ENCODE measurements around the gene GP1BB.
"Not testable (repeated sequence)": the region's sequence is repeated elsewhere in the genome, so short reads cannot be mapped to it uniquely, and the experiment has no call there.

GP1BB gene

DNA sequence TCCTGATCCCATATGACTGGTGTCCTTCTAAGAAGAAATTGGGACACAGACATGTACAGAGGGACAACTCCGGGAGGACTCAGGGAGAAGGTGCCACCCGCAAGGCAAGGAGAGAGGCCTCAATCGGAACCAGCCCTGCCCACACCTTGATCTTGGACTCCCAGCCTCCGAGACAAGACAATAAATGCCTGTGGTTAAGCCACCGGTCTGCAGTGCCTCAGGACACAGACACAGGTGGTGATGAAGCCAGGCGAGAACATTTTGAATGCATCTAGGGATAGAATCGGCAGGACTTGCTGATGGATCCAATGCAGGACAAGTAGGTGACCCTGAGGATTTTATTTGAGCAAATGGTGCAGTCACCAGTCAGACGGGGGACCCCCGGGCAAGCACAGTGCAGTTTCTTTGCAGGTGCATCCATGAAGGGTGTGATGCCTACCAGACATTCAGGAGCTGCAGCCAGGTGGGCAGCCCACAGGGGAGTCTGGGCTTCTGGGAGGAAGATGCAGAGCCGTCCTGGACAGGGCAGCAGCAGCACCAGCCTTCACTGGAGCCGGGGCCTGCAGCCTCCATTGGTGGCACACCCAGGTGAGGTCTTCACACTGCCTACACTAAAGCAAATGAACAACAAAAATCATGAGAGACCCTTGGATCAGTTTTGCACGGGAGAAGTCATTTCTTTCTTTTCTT is 29.2 kb upstream of the GP1BB start:
- no peak for DNase-seq (ENCODE audit: low read depth)

DNA sequence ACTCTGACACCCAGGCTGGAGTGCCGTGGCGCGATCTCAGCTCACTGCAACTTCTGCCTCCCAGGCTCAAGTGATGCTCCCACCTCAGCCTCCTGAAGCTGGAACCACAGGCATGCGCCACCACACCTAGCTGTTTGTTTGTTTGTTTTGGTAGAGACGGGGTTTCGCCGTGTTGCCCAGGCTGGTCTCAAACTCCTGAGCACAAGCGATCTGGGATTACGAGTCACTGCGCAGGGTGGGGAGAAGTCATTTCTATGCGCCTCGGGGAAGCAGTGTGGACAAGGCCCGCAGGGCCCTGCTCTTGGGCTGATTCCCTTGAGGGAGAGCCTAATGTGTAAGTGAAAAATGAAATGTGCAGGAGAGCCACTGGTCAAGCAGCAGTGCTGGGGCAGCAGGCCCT is 28.6 kb upstream of the GP1BB start:
- DNase-seq (ENCODE audit: low read depth) = no peak

- DNase-seq (ENCODE audit: low read depth) = no peak
Measured at GRCh38 chr22:19696504-19697276, 26.6 kb upstream of the GP1BB start.

DNA sequence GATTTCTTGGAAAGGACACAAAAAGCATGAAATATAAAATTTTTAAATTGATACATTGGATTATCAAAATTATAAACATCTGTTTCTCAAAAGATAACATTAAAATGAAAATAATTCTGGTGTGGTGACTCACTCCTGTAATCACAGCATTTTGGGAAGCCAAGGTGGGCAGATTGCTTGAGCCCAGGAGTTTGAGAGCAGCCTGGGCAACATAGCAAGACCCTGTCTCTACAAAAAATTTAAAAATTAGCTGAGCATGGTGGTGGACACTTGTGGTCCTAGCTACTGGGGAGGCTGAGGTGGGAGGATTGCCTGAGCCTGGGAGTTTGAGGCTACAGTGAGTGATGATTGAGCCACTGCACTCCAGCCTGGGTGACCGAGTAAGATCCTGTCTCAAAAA is 25.5 kb upstream of the GP1BB start:
- not testable (repeated sequence) for DNase-seq (ENCODE audit: low read depth)

DNA sequence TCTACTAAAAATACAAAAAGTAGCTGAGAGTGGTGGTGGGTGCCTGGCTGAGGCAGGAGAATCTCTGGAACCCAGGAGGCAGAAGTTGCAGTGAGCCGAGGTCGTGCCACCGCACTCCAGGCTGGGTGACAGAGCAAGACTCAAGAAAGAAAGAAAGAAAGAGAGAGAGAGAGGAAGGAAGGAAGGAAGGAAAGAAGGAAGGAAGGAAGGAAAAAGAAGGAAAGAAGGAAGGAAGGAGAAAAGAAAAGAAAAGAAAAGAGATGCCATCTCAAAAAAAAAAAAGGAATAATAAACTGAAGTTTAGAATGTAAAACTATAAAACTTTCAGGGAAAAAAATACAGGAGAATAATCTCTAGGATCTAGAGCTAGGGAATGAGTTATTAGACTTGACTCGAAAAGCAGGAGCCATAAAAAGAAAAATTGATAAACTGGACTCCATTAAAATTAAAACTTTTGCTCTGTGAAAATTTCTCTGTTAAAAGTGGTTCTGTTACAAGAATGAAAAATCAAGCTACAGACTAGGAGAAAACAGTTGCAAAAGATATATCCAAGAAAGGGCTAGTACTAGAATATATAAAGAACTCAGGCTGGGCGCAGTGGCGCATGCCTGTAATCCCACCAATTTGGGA is 22.4 kb upstream of the GP1BB start:
- DNase-seq (ENCODE audit: low read depth) = no peak

DNA sequence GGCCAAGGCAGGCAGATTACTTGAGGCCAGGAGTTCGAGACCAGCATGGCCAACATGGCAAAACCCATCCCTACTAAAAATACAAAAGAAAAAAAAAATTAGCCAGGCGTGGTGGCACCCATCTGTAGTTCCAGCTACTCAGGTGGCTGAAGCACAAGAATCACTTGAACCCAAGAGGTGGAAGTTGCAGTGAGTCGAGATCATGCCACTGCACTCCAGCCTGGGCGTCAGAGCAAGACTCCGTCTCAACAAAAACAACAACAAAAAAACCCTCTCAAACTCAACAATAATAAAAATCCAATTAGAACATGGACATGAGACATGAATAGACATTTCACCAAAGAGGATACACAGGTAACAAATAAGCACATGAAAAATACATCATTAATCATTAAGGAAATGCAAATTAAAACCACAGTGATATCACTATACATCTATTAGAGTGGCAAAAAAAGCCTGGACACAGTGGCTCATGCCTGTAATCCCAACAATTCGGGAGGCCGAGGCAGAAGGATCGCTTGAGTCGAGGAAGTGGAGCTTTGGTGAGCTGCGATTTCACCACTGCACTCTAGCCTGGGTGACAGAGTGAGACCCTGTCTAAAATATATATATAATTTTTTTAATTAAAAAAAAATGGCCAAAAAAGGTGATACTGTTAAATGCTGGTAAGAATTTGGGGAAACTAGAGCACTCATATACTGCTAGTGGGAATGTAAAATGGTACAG is 21.8 kb upstream of the GP1BB start:
- DNase-seq (ENCODE audit: low read depth) = no peak

DNA sequence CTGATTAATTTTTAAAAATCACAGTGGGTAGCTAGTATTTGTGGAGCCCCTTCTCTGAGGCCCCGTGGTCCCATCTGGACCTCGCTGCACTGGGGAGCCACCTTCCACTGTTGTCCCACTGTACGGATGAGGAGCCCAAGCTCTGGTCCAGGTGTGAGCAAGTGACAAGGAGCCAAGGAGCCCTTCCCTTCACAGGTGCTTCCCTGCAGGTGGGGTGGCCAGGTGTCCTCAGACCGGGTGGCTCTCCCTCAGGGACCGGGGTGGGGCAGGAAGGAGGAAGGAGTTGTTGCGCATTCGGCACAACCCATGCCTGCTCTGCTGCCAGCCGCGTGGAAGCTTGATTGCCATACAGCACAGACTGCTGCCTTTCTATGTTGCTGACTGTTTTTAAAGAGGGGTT is 19.5 kb upstream of the GP1BB start:
- DNase-seq (ENCODE audit: low read depth) = no peak

GRCh38 chr22:19704355-19705015 is 18.9 kb upstream of the GP1BB start:
- no peak for DNase-seq (ENCODE audit: low read depth)

DNA sequence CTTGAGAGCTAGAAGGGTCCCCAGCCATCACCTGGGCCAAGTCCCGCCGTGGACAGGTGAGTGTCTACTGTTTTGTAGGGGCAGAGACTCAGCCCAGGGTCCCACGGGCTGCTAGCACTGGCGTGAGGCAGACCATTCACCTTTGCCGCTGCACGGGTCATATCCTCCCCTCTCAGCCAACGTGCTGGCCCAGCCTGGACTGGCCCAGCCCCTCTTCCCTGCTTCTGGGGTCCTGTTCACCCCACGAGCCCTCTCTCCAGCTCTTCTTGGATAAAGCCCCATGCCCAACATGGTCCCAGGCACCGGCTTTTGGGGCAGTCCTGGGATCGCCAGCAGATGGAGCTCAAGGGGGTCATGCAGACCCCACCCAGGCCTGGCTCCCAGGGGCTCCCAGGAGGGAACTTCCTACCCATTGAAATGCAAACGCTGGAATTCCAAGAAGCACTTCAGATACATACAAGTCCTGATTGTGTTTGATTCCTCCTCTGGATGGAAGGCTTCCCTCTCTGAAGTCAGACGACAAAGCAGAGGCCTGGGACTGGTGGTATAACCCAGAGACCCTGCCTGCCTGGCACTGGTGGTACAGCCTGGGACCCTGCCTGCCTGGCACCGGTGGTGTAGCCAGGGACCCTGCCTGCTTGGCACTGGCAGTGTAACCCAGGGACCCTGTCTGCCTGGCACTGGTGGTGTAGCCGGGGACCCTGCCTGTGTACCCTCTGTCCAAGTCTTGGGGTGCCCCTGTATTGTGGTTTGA is 18.0 kb upstream of the GP1BB start:
- no peak for DNase-seq (ENCODE audit: low read depth)

DNA sequence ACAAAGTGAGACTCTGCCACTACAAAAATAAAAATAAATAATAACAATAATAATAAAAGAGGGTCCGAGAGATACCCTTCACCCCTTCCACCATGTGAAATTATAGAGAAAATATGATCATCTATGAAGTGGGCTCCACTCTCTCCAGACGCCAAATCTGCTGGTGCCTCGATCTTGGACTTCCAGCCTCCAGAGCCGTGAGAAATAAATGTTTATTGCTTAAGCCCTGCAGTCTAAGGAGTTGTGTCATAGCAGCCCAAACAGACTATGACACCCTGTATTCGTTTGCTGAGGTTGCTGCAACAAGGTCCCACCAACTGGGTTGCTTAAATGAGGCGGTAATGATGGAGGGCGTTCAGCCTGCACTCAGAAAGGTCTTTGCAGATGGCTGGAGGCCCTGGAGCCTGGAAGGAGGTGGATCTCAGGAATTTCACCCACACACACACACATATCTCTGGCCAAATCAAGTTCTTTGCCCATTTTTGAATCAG is 16.6 kb upstream of the GP1BB start:
- DNase-seq (ENCODE audit: low read depth) = no peak

- no peak for DNase-seq (ENCODE audit: low read depth)
Measured at GRCh38 chr22:19707347-19708290, 15.7 kb upstream of the GP1BB start.

DNA sequence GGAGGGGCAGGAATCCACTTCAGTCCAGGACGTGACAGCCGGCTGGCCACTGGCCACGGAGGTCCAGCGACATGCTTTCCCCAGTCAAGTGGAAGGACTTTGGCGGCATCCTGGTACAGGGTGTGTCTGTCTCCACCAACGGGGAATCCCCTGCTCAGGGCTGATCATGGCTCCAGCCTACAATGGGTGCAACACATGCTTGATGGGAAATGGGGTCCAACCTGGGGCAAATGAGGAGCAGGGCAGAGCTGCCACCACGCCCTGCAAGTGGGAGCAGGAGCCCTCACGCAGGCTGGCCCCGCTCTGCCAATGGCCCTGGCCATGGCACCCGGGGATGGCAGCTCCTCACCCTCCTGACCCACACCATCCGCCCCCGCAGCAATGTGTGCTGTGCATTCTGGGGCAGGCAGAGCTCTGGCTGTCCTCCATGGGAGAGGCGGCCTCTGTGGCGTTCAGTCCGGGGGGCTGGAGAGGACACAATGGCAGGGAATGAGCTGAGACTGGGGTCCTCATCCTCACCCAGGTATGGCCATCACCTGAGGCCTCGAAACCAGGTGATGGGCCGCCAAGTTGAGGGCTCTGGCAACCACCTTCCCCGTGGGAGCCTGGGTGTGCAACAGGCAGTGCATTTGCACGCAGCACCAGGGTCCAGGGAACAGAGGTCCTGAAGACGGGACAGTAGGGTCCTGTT is 14.9 kb upstream of the GP1BB start:
- no peak for DNase-seq (ENCODE audit: low read depth)

DNA sequence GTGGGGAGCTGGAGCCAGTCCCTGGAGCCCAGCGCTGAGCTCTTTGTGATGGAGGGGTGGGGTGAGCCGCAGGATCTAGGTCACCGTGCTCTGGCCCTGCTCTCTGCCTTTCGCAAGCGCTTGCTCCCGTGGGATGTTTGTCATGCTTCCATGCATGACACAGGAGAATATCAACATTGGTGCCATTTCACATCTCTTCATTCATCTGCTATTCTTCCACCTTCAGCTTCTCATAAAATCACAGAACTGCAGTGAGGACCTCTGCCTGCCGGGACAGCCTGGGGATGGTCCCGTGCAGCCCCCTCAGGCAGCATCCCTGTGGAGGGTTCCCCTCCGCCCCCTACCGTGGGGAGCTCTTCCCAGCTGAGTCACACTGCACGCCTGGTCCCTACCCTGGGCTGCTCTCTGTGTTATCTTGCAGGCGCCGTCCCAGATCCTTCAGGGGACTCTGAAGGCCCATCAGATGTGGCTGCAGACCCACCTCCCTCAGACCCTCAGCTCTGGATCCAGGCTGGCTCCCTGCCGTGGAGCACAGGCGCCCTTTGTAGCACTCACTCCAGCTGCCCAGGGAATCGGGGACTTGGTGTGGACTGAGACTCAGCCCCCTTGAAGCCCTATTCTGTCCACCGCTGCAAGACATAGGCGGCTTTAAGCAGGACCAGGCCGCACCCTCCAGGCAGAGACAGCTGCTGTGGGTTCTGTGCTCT is 14.1 kb upstream of the GP1BB start:
- DNase-seq (ENCODE audit: low read depth) = no peak

DNA sequence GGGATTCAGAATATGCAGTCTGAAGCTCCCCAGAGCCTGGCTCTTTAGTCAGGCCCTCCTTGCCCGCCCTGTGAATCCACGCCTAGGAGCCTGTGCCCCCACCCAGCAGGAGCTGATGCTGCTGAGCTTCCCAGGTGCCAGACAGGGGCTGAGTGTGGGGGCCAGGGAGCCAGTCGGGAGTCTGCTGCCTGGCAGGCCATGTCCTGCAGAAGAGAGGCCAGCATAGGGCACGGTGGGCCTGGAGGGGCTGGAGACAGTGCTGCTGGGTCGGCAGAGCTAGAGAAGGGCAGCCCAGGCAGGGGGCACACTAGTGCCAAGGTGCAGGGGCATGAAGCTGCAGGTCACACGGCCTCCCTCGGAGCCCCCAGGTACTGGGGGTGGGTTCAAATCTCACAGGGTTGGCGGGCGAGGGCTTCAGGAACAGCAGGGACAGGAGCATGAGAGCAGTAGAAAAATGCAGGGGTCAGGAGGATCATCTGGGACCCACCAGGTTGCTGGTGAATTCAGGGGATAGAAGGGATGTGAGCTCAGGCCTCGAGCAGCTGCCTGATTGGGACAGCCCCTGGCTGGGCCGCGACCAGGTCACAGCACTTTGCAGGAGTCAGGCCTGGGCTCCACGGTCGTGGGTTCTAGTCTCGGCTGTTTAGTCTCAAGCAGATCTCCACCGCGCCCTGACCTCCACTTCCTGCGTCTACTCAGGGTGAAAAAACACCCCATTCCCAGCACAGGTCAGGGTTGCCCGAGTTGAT is 13.1 kb upstream of the GP1BB start:
- DNase-seq (ENCODE audit: low read depth) = no peak

GRCh38 chr22:19710769-19711106 is 12.6 kb upstream of the GP1BB start:
- no peak for DNase-seq (ENCODE audit: low read depth)

DNA sequence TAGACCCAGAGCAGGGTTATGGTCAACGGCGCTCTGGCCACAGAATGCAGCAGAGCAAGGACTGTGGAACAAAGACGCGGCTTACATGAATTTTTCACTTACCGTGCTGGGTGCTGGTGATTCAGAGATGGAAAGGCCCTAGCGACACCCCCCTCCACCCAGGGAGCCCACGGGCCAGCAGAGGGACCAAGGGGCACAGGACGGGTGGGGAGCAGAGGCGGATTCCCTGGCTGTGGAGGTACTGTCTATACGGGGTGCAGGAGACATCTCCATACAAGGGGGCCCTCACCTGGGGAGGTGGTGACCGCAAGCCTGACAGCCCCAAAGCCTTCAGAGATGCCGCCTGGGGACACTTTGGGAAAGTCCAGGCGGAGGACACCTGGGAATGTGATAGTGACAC is 10.1 kb upstream of the GP1BB start:
- no peak for DNase-seq (ENCODE audit: low read depth)

GRCh38 chr22:19713650-19714311 is 9.6 kb upstream of the GP1BB start:
- no peak for DNase-seq (ENCODE audit: low read depth)
